OCI-LY3 (cell line): Measurements from ENCODE around the gene PRKAR1A.

ENCODE experiments used
- EZH2phosphoT487 ChIP-seq: fragments of 200-600 bp; shearing (Covaris generic); IDR thresholded peaks from 2 replicates; pipeline ENCODE4 v1.6.1; 2018; ENCODE audit warnings: antibody characterized with exemption, mixed run types, low read depth
- TF ChIP-seq, protein P1 (sequence below): fragments of 200-600, 300-600 bp; sonication (generic); IDR thresholded peaks from 2 replicates; pipeline ENCODE4 v1.5.1; 2014; ENCODE audit warnings: antibody characterized with exemption, low read length, low read depth

DNA sequence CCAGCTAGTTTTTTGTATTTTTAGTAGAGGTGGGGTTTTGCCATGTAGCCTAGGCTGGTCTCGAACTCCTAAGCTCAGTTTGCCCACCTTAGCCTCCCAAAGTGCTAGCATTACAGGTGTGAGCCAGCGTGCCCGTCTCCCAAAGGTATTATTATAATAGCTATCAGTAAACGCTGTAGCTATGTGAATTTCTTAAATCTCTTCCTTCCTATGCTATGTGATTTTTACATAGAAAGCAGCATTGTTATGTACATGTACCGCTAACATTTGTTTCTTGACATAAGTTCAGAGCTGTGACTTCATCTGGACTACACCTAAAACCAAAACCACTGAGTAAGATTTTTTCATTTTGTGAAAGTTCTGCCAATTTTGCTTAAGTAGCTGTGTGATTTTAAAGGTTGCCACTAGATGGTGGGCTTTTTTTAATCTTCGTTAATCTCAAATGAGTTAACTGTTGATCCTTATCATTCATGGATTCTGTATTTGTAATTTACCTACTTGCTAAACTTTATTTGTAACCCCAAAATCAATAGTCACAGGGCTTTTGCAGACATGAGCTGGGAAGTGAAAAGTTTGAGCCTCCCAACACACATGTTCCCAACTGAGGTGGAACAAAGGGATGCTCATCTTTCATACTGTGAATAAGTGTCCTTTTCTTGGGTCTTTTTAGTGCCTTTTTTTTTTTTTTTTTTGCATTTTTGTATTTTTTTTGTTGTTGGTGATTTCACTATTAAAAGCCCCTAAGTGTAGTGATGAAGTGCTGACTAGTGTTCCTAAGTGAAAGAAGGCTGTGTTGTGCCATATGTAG is 21.9 kb downstream of the PRKAR1A start:
- TF ChIP-seq, protein P1, sequence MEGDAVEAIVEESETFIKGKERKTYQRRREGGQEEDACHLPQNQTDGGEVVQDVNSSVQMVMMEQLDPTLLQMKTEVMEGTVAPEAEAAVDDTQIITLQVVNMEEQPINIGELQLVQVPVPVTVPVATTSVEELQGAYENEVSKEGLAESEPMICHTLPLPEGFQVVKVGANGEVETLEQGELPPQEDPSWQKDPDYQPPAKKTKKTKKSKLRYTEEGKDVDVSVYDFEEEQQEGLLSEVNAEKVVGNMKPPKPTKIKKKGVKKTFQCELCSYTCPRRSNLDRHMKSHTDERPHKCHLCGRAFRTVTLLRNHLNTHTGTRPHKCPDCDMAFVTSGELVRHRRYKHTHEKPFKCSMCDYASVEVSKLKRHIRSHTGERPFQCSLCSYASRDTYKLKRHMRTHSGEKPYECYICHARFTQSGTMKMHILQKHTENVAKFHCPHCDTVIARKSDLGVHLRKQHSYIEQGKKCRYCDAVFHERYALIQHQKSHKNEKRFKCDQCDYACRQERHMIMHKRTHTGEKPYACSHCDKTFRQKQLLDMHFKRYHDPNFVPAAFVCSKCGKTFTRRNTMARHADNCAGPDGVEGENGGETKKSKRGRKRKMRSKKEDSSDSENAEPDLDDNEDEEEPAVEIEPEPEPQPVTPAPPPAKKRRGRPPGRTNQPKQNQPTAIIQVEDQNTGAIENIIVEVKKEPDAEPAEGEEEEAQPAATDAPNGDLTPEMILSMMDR: peak; percentile 45; the same call in 1 of the 2 replicates
- no peak for TF ChIP-seq EZH2phosphoT487
